ENCODE results near the gene PALD1.

The PALD1 gene

GRCh38 chr10:70538195-70538520 is 59.6 kb downstream of the PALD1 start:
- no peak for DNase-seq

GRCh38 chr10:70538731-70539338 is 60.3 kb downstream of the PALD1 start:
- no peak for DNase-seq

GRCh38 chr10:70539471-70539870 is 60.9 kb downstream of the PALD1 start:
- DNase-seq, result no peak

- DNase-seq, result no peak
Measured at GRCh38 chr10:70540089-70540788, 61.7 kb downstream of the PALD1 start.

- DNase-seq, result no peak
Measured at GRCh38 chr10:70540789-70541360, 62.3 kb downstream of the PALD1 start.

GRCh38 chr10:70541736-70542564 is 63.4 kb downstream of the PALD1 start:
- no peak for DNase-seq

- DNase-seq, result no peak
Measured at GRCh38 chr10:70542565-70542938, 64.0 kb downstream of the PALD1 start.

- DNase-seq, result no peak
Measured at GRCh38 chr10:70543911-70544310, 65.3 kb downstream of the PALD1 start.

- DNase-seq, result no peak
Measured at GRCh38 chr10:70544431-70545340, 66.1 kb downstream of the PALD1 start.

- no peak for DNase-seq
Measured at GRCh38 chr10:70546584-70546983, 68.0 kb downstream of the PALD1 start.

- no peak for DNase-seq
Measured at GRCh38 chr10:70549351-70549961, 70.9 kb downstream of the PALD1 start.

- DNase-seq, result no peak
Measured at GRCh38 chr10:70549962-70550458, 71.4 kb downstream of the PALD1 start.

GRCh38 chr10:70550459-70550858 is 71.9 kb downstream of the PALD1 start:
- DNase-seq, result no peak

GRCh38 chr10:70551466-70551865 is 72.9 kb downstream of the PALD1 start:
- no peak for DNase-seq

GRCh38 chr10:70551971-70552422 is 73.4 kb downstream of the PALD1 start:
- no peak for DNase-seq

GRCh38 chr10:70552586-70552985 is 74.0 kb downstream of the PALD1 start:
- no peak for DNase-seq

- DNase-seq, result no peak
Measured at GRCh38 chr10:70555371-70555770, 76.8 kb downstream of the PALD1 start.

GRCh38 chr10:70557086-70557845 is 78.7 kb downstream of the PALD1 start:
- DNase-seq, result no peak

GRCh38 chr10:70557876-70558275 is 79.3 kb downstream of the PALD1 start:
- DNase-seq, result no peak

- no peak for DNase-seq
Measured at GRCh38 chr10:70558295-70558694, 79.7 kb downstream of the PALD1 start.
